Left lung (tissue), 10 donors: ENCODE measurements around the gene DGKI. TPM values are rescaled to one million over a fixed set of nuclear protein-coding genes. Genes with fewer than 3 reads are reported as not detected.

ENCODE experiments used
- ATAC-seq: fragments of 200-7000 bp; cut with Tn5 transposase; one replicate; pipeline ENCODE4 v1.9.1; 2020; ENCODE audit warnings: moderate library complexity
- DNase-seq, 4 donors: peaks; one replicate each; pipeline ENCODE4 v3.0.0-alpha.2; 2013 to 2020
- H3K27ac ChIP-seq, 2 donors: fragments of 200-600 bp; sonication (generic) in 1 of 2; one replicate each; pipeline versions ENCODE4 v1.5.0 to v1.8.0; 2020 to 2021
- H3K27me3 ChIP-seq, 2 donors: fragments of 200-600 bp; sonication (generic) in 1 of 2; one replicate each; pipeline versions ENCODE4 v1.5.0 to v1.8.0; 2020 to 2021
- H3K36me3 ChIP-seq, 2 donors: fragments of 200-600 bp; sonication (generic) in 1 of 2; one replicate each; pipeline versions ENCODE4 v1.5.0 to v1.8.0; 2020 to 2021
- H3K4me1 ChIP-seq, 2 donors: fragments of 200-600 bp; one replicate each; pipeline ENCODE4 v1.8.0; 2021
- H3K4me3 ChIP-seq, 2 donors: fragments of 200-600 bp; sonication (generic) in 1 of 2; one replicate each; pipeline versions ENCODE4 v1.5.0 to v1.8.0; 2020 to 2021; ENCODE audit warnings: mild to moderate bottlenecking in 1 of 2
- H3K9me3 ChIP-seq, 2 donors: fragments of 200-600 bp; sonication (generic) in 1 of 2; one replicate each; pipeline versions ENCODE4 v1.5.0 to v1.8.0; 2020 to 2021
- intact Hi-C, 2 donors: fragments of 100-400 bp; cut with DNase I; formaldehyde crosslinking; loops; one replicate each; pipeline versions ENCODE4 v1.11.2 to v1.14.2; 2022
- polyA plus RNA-seq, 6 donors: library from polyadenylated mRNA; unstranded; fragments of 120-200 nt; gene quantifications; one replicate each; pipeline ENCODE4 v1.2.1, GENCODE V29; 2013; ENCODE audit not compliant: insufficient read length in 6 of 6
- total RNA-seq, 2 donors: library from RNA; stranded (reverse); fragmentation: NEBNext Ultra II Directional; extraction: Animal tissue kit (Norgen Biotek cat#: 25700); gene quantifications; one replicate each; pipeline ENCODE4 v1.2.1, GENCODE V29; 2021
- TF ChIP-seq, protein P1 (sequence below), 2 donors: fragments of 200-600 bp; sonication (generic) in 1 of 2; IDR thresholded peaks; one replicate each; pipeline versions ENCODE4 v1.5.0 to v1.8.0; 2021; ENCODE audit warnings: antibody characterized with exemption in 2 of 2
- donor health status: DM: no; HTN: yes; CAD: no.
- donor health status: DM: no; HTN: no; CAD: no.

The DGKI gene
- total and polyA plus RNA-seq, 8 donors = 0.34 to 1.4 (median 0.50) TPM

DNA sequence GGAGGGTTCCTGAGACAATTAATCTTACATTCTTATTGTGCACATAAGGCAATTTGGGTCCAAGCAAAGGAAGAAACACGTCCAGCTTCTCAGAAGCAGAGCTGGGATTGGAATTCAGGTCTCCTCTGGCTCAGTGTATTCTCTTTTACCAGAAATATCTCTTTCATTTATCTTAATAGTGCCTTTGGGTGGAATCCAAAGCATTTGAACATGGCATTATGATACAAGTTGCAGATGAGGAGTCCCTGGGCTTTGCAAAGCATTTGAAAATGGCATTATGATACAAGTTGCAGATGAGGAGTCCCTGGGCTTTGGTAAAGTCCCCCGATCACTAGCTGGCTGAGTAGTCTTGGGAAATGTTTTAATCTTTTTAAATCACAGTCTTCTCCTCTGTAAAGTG, 473.3 kb downstream of the DGKI start:
- DNase-seq = no peak
- no peaks in the 10 kb centered on the region for H3K9me3 ChIP-seq
- intact Hi-C loops = no loop called here
- H3K27ac ChIP-seq = no peak overlapping the region
- H3K36me3 ChIP-seq = no peaks in the 10 kb centered on the region
- H3K4me1 ChIP-seq = no peaks in the 10 kb centered on the region
- H3K27me3 ChIP-seq = no peaks in the 10 kb centered on the region
- TF ChIP-seq, protein P1, sequence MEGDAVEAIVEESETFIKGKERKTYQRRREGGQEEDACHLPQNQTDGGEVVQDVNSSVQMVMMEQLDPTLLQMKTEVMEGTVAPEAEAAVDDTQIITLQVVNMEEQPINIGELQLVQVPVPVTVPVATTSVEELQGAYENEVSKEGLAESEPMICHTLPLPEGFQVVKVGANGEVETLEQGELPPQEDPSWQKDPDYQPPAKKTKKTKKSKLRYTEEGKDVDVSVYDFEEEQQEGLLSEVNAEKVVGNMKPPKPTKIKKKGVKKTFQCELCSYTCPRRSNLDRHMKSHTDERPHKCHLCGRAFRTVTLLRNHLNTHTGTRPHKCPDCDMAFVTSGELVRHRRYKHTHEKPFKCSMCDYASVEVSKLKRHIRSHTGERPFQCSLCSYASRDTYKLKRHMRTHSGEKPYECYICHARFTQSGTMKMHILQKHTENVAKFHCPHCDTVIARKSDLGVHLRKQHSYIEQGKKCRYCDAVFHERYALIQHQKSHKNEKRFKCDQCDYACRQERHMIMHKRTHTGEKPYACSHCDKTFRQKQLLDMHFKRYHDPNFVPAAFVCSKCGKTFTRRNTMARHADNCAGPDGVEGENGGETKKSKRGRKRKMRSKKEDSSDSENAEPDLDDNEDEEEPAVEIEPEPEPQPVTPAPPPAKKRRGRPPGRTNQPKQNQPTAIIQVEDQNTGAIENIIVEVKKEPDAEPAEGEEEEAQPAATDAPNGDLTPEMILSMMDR (IDR thresholded peaks at IDR 0.05) = no peak
- ATAC-seq = no peak
- H3K4me3 ChIP-seq = no peak overlapping the region

- Histone ChIP-seq H3K27ac (no peak overlapping the region), H3K4me3 (no peak overlapping the region), H3K27me3 (no peaks in the 10 kb centered on the region), H3K4me1 (no peaks in the 10 kb centered on the region), H3K36me3 (no peaks in the 10 kb centered on the region), H3K9me3 (peaks cover 0 to 4% of the 10 kb centered on the region in 2 donors)
- TF ChIP-seq, protein P1 (IDR thresholded peaks at IDR 0.05) = no peak
- ATAC-seq = no peak
- intact Hi-C loops = no loop called here
- DNase-seq = no peak
Measured at GRCh38 chr7:137371616-137372015, 475.2 kb downstream of the DGKI start.

DNA sequence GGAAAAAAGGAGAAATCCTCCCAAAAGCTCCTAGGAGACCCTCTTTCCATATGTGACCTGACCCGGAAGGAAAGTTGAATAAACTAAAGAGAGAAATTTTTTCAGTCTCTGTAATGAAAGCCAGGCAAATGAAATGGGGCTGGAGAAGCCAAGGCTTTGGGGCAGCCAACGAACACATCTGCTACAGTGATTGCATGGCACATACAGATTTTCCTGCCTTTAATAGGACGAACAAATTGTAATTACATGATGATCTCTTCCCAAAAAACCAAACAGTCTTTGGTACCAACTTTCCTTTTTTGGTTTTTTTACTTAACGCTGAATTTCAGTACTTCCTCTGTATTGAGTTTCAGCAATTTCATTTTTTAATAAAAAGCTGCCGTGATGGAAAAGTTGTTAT, 479.8 kb downstream of the DGKI start:
- no peak for ATAC-seq
- intact Hi-C loops = no loop called here
- H3K9me3 ChIP-seq = peaks cover 0 to 19% of the 10 kb centered on the region in 2 donors
- no peak overlapping the region for H3K4me3 ChIP-seq
- no peaks in the 10 kb centered on the region for H3K36me3 ChIP-seq
- TF ChIP-seq, protein P1 (IDR thresholded peaks at IDR 0.05) = no peak
- no peak for DNase-seq
- no peak overlapping the region for H3K27ac ChIP-seq
- no peaks in the 10 kb centered on the region for H3K4me1 ChIP-seq
- H3K27me3 ChIP-seq = no peaks in the 10 kb centered on the region

- Histone ChIP-seq H3K27ac (no peak overlapping the region), H3K4me1 (no peaks in the 10 kb centered on the region), H3K36me3 (no peaks in the 10 kb centered on the region), H3K4me3 (no peak overlapping the region), H3K9me3 (peaks cover 0 to 45% of the 10 kb centered on the region in 2 donors), H3K27me3 (no peaks in the 10 kb centered on the region)
- intact Hi-C loops = no loop called here
- TF ChIP-seq, protein P1 (IDR thresholded peaks at IDR 0.05) = no peak
- DNase-seq (no peak), ATAC-seq (no peak)
Measured at GRCh38 chr7:137363683-137364082, 483.1 kb downstream of the DGKI start.

DNA sequence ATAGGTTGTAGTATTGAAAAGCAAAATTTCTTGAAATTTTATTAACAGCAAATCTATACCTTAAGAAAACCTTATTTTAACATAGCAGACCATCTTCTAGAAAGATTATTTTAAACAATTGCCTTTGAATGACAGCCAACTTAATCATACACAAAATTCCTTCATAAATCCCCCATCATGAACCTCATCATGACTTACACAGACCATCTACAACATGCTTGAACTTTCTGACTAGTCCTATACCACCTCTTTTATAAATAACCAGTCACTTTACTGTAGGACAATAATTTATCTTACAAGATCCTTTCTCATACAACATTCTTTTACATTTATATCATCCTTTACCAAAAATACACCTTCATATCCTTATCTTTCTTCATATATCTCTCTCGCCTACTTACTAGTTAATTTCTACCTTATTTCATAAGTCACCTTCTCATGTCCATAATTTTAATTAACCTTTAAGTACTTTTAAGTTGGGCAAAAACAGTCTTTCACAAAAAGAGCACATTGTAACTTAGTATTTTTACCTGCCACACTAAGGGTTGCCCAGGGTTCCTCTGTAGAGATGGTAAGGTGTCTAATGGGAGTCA, 486.6 kb downstream of the DGKI start:
- H3K4me1 ChIP-seq = no peaks in the 10 kb centered on the region
- no peaks in the 10 kb centered on the region for H3K27me3 ChIP-seq
- H3K27ac ChIP-seq = no peak overlapping the region
- no peak overlapping the region for H3K4me3 ChIP-seq
- DNase-seq (no peak), ATAC-seq (no peak)
- no peaks in the 10 kb centered on the region for H3K36me3 ChIP-seq
- TF ChIP-seq, protein P1 (IDR thresholded peaks at IDR 0.05) = no peak
- intact Hi-C loops = no loop called here
- peaks cover 0 to 45% of the 10 kb centered on the region in 2 donors for H3K9me3 ChIP-seq
